T-helper 2 cell treated with Interferon-gamma antibody and Interleukin-4, amounts not matched to agents 100 ng/mL and 5 ng/mL, for 36 hours (primary cell): ENCODE data around the gene HRH4. TPM values are rescaled to one million over a fixed set of nuclear protein-coding genes. Genes with fewer than 3 reads are reported as not detected.

Experiments used
- intact Hi-C: fragments of 100-400 bp; cut with micrococcal nuclease; formaldehyde crosslinking; loops from one replicate; pipeline ENCODE4 v1.15.1; 2023
- total RNA-seq: library from RNA; stranded (reverse); gene quantifications from 2 replicates; pipeline ENCODE4 v1.2.3, GENCODE V29; 2022

Gene HRH4
- 2.0 and 2.7 TPM in 2 replicates for total RNA-seq

- intact Hi-C loops = no loop called here
Observed at GRCh38 chr18:24460388-24460787, at the start of gene HRH4. TSS of gene HRH4 (plus strand) at chr18:24460637. CDS start at chr18:24460729, 92 bp downstream.

DNA sequence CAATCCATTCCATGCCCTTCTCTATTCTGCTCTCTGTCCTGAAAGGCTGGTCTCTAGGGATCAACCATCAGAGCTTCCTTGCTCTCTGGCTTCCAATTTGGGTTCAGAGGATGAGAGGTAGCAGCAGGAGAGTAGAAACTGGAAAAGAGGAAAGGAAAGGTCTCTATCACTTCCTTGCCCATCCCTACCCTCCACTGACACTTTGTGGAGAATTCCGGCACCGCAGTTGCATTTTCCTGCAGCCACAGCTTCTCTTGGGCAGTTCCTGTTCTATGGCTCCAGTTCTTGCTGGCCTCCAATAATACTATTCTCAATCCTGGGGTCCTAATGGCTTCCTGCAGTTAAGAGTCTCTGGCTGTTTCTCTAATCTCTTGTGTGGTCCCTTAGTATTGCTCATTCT, 47.3 kb upstream of the HRH4 start:
- intact Hi-C loops = no loop called here

GRCh38 chr18:24414349-24415003, 46.0 kb upstream of the HRH4 start:
- intact Hi-C loops = loop anchor here (2.0 to 5.0 kb wide), 2 partner anchors 47 to 62 kb away; no protein-coding TSS in a partner anchor

DNA sequence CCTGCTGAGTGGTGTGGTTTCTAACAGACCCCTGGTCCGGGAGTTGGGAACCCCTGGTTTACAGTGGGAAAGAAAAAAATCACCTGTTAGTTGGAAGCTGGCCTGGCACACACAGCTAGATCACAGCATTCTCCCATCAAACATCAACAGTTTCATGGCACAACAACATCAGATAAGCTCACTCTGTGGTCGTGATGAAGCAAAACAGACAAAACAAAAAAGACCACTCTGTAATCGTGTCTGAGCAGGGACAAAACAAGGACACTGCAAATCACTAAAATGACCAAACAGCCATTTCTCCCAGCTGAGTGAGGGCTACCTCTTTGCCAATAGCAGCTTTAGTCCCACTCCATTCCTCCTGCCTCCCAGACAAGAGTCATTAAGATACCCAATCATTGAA, 43.0 kb upstream of the HRH4 start:
- intact Hi-C loops = loop anchor here (5.0 kb wide), 1 partner anchor 50 kb away; no protein-coding TSS in a partner anchor

- intact Hi-C loops = no loop called here
Observed at GRCh38 chr18:24420551-24420950, 39.9 kb upstream of the HRH4 start.

DNA sequence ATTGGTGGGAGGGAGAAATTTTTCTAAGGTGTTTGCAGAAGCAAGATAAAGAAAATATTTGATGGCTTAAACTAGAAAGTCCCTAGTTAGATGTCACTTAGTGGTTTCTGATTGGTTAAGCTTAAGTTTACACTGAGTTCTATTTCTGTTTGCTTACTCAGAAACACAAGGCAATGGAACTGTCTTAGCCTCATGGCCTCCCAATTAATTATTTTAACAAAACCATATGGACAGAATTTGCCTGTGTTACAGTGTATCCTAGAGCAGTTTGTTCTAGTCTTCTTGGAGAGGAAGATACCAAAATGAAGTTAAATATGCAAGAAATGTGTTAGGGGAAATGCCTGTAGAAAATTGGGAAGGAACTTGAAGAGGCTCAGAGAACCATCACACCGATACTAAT, 38.6 kb upstream of the HRH4 start:
- intact Hi-C loops = no loop called here

- intact Hi-C loops = no loop called here
Observed at GRCh38 chr18:24426073-24426397, 34.4 kb upstream of the HRH4 start.

DNA sequence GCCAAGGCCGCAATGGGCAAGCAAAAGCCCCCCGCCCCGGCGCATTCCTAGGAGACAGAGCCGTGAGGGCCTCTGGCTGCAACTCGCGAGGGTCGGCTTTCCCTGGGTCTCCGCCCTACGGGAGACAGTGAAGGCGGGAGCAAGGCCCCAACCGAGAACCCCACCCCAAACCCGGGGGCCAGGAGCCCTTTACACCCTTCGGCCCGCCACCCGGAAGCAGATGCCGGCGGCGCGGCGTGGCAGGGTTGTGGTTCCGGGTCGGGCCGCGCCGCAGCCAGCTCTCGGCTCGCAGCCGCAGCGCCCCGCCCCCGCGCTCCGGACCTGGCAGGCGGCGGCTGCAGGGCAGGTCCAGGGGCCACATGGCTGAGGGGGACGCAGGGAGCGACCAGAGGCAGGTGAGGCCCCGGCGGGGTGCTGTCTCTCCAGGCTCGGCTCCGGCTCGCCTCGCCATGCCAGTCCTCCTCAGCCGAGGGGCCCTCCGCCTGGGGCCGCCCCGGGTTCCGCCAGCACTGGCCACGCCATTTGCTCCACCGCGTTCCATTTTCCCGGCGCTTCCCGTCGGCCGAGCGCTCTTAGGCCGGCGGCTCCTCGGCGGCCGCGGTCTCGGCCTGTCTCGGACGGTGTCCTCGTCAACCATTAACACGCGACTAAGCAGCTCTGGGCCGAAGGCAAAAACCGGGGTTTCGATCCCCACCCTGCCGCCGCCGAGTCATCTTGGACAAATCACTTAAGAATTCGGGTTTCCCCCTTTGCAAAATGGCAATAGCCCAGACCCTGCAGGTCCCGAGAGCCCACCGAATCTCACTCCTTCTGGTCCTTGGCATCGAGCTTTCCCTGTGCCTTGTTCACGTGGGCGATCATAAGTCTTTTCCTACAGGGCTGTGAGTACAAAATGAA, 33.8 kb upstream of the HRH4 start, which contains the start of gene IMPACT:
TSS of gene IMPACT (plus strand) at position 273 of the 897 bp plus-strand sequence. CDS start at position 360, 87 bp downstream.
- intact Hi-C loops = no loop called here

- intact Hi-C loops = no loop called here
Observed at GRCh38 chr18:24427484-24427883, 33.0 kb upstream of the HRH4 start.

- intact Hi-C loops = no loop called here
Observed at GRCh38 chr18:24428709-24429108, 31.7 kb upstream of the HRH4 start.

DNA sequence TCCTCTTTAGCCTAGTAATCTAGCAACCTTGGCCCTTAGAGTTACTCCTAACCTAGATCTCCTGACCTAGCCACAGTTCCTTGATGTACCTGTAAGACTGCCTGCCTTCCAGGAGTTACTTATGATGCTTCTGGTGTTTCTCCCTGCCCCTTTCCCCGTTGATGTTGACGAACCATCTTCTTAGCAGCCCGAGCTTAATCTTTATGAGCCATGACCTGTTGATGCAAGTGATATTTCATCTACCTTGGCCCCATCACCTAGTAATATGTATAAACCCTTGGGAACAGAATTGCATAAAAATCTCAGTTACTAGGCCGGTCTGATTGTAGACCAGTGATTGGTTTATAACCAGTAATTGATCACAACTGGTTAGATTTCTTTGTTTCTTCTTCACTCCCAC, 31.2 kb upstream of the HRH4 start:
- intact Hi-C loops = no loop called here

GRCh38 chr18:24432618-24433017, 27.8 kb upstream of the HRH4 start:
- intact Hi-C loops = no loop called here

GRCh38 chr18:24436939-24437338, 23.5 kb upstream of the HRH4 start:
- intact Hi-C loops = no loop called here

DNA sequence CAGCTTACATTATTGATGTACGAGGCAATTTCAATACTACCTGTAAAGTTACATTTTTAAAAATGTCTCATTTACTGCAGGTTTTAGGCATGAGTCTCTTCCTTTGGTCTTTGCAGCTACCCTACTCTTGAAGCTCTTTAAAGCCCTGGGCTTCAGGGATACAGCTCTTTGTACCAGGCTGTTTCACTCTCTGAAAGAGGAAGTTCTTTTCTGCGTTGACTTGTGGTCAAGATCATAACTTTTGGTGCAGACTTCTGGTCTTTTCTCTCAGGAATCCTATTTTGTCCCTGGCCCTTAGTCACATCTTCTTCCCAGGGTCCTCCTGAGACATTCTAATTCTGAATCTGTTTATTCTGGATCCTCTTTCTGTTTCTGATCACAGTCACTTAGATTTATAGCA, 16.6 kb upstream of the HRH4 start:
- intact Hi-C loops = no loop called here

GRCh38 chr18:24446453-24446852, 14.0 kb upstream of the HRH4 start:
- intact Hi-C loops = loop anchor here (2.0 kb wide), 1 partner anchor 42 kb away; no protein-coding TSS in a partner anchor

GRCh38 chr18:24446953-24447538, 13.4 kb upstream of the HRH4 start:
- intact Hi-C loops = loop anchor here (2.0 kb wide), 1 partner anchor 42 kb away; no protein-coding TSS in a partner anchor

DNA sequence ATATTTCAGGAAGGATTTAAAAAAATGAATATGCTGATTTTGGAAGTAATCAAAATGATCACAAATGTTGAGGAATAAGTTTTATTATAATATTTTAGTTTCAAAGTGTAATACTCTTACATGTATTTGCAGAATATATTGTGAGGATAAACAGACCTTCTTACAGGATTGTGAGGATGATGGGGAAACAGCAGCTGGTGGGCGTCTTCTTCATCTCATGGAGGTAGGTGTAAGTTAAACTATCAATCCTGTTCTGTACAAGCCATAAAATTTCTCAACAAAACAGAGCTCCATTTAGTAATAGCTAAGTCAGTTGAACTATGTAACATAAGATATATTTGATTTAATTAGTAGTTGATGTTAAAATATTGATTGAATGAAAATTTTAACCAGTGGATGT, 12.5 kb upstream of the HRH4 start:
- intact Hi-C loops = loop anchor here (2.0 kb wide), 1 partner anchor 41 kb away; no protein-coding TSS in a partner anchor

DNA sequence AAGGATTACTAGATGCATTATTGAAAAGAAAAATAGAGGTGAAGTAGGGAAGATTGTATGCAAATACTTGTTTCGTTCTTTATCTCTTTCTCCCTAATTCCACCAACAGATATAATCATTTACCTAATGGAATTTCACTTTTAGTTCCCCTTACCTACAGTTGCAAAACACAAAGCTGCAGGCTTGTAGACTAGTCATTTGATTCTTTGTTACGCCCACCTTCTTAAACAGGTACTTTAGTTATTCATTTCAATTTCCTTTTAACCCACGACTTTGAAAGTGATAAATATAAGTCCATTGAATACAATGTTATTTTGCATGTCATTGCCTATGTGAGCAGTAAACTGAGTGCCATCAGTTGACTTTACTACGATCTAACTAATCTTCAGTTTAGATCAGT, 3.9 kb upstream of the HRH4 start:
- intact Hi-C loops = no loop called here

- intact Hi-C loops = no loop called here
Observed at GRCh38 chr18:24459772-24460171, 665 bp upstream of the HRH4 start.

DNA sequence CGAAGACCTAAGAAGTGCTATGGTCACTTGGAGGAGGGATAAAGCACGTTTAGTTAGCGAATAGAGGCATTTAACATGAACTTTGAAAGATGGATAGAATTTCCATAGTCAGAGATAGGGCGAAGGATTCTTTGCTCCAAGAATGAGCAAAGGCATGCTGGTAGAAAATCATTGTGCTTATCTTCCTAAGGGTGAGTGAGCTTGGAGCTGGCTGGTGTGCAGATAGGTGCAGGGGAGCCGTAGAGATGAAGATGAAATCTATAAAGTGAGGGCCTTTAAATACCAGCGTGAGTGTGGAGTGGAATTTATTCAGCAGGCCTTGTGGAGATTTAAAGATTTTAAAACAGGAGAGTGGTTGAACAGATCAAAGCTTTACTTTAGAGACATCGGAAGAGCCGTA, 1.6 kb downstream of the HRH4 start:
- intact Hi-C loops = no loop called here

DNA sequence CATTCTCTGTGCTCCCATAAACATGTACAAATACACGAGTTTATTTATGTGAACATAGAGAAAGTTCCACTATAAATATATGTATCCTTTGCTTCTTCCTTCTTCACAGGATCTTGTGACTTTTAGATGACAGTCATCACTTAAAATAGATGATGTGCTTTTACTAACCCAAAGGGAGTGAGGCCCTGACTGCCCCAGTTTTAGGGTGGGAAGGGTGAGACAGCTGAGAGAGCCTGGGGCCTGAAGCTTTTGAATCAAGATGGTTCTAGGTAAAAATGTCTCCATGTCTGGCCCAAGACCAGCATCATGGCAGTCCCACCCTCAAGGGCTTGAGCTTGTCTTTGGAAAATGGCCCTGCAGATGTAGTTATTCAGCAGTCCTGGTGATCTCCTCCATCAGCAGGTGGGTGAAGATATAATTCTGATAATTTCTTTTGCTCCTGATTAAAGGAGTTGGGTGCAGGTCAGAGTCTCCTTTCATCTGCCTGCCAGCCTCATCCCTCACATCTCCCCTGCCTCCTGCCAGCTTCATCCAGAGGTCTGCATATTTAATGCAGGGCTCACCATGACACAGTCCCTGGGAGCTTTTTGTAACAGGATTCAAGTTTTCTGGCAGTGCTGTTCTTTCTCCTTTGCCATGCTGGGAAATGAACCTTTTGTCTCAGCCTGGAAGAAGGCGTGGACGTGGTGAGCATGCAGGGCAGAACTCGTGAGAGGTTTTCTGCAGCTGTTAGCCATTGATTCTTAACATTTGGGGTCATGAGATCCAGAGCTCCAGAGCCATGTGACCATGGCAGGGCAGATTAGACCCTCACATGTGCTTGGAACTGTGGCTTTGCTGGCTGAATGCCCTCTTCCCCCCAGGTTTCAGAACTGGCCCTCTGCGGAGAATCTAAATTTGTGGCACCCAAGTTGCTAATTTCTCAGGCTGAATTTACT, 2.7 kb downstream of the HRH4 start:
- intact Hi-C loops = no loop called here
